Measurements from ENCODE around the gene TNFRSF11A.

The TNFRSF11A gene

GRCh38 chr18:62345909-62346308, 20.8 kb downstream of the TNFRSF11A start:
- no peak for DNase-seq

DNA sequence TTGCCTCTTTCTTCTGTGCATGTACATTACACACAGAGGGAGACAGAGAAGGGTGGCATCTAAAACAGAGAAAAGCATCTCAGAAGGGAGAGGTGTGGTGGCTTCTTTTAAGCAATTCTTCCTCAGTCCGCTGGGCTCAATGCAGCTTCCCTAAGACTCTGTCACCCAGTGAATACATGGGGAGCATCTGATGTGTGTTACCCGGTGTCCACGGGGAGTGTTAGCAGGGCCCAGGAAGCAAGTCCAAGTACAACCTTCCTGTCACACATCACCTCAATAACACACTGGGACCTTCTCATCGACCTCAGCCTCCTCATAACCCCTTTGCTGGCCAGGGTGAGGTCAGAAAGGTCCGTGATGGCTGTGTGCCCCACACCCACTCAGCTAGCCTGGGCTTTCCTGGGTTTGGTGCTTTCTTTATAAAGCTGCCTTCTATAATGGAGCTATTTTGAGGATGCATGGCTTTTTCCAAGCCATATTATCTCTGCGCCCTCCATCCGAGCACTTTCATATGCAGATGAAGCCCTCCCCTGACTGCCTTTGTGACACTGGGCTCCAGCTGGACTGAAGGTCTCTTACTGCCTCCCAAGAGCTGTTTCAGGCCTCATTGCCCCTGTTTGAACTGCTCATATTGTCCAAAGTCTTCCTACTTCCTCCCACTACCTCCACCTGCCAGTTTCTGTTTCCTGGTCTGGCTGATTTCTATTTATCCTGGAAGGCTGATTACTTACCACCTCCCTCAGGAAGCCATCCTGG, 21.4 kb downstream of the TNFRSF11A start:
- DNase-seq = no peak

- DNase-seq = no peak
Observed at GRCh38 chr18:62347089-62347506, 22.0 kb downstream of the TNFRSF11A start.

DNA sequence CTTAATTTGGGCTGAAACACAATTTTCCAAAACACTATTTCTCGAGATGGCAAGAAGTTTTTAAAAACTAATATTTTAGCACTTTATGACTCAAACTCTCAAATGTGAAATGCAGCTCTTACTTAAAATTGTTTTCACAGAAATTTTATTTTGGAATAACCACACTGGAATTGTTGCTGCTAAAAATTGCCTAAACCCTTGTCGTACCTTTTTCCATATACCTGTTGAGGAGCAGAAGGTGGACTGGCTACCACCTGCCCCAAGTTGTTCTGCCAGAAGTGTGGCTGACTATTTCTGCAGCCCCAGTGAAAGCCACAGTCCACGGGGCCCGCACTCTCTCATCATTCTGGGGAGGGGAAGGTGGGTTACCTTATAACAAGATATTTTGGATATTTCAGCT, 23.4 kb downstream of the TNFRSF11A start:
- DNase-seq = no peak

DNA sequence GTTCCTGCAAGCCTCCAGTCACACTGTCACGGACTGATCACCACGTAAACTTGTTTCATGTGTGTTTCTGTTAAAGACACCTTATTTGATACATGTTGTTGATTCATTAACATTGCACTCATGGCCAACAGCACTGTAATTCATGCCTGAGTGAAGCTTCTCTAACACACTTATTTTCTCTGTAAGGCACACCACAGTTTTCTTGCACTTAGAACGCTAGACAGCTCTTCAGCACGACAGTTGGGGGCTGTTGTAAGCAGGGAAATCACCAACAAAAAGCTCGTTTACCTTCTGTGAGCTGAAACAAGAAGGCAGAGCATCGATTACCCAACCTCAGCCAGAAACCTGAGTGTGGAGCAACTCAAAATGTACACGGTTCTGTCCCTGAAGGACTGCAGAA, 28.1 kb downstream of the TNFRSF11A start:
- no peak for DNase-seq

GRCh38 chr18:62354151-62354550, 29.0 kb downstream of the TNFRSF11A start:
- DNase-seq = no peak

DNA sequence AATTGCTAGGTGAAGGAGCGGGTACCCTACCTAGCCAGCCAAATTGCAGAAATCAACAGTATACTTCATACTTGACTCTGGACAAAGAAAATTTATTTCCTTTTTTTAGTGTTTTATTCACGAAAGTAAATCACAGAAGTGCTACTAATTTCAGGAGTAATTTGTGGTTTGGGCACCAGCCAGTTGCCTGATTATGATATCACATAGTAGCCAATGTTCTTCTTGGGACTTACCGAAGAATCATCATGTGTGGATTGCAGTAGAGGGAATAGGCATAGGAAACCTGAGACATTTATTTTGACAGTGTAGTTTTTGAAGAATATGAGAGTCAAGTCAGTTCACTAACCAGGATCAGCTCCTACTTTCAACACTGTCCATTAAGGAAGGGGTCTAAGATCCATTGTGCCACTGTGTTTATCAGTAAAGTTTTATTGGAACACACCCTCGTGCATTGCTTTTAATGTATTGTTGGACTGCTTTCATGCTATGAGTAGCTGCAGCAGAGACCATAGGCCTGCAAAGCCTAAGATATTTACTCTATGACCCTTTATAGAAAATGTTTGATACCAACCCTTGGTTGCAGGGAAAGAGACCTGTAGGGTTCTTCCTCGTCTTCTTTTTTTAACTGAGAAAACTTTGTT, 32.1 kb downstream of the TNFRSF11A start:
- DNase-seq = no peak

GRCh38 chr18:62360805-62361204, 35.7 kb downstream of the TNFRSF11A start:
- no peak for DNase-seq

DNA sequence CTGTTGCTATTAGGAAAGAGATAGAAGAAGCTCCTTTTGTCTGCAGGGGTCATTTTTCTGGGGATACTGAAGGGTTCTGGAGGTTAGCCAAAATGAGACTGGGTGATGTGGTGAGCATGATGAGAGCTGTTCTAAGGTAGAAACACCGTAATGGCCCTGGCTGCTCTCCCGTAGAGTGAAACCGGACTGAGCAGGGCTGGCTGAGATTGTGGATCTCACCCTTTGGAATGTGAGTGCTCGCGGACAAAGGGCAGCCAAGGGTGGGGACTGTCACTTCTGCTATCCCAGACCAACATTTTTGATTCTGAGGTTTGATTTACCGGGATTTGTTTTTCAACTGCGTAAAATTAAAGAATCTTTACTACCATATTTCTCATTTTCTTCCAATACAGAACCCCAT, 36.2 kb downstream of the TNFRSF11A start:
- DNase-seq = no peak

- DNase-seq = no peak
Observed at GRCh38 chr18:62364558-62364957, 39.4 kb downstream of the TNFRSF11A start.

DNA sequence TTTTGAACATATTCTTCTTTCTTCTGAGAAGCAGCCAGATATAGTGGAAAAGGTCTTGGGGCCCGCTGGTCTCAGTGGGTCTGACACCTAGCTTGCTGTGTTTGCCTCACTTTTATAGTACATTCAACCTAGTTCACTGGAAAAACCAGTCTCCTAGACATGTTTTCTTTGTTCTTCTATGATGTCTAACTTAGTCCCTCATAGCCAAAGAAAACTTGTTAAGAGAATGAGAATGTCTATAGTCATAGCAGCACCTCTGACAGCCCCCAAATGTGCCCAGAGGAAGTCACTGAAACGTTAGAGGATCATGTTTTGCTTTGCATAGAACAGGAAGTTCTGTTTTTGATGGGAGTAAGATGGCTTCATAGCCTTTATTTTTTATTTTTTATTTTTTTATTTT, 40.3 kb downstream of the TNFRSF11A start:
- no peak for DNase-seq

GRCh38 chr18:62366992-62367391, 41.9 kb downstream of the TNFRSF11A start:
- DNase-seq = no peak

DNA sequence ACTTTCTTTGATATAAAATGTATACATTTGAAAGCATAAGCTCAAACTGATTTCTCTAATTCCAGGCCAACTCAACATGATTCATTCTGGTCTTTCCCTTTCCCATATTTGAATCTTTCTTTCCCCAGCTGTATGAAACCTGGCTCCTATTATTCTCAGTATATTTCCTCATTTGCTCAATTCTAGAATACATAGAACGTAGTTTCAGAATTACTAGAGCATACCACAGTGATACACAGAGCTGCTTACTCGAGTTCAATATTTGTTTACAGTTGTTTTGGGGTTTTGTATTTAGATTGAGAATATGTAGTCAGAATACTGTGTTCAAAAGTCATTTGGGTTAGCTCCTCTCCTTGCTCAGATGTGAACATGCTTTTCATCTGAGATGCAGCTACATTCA, 43.0 kb downstream of the TNFRSF11A start:
- no peak for DNase-seq

GRCh38 chr18:62369129-62369644, 44.1 kb downstream of the TNFRSF11A start:
- DNase-seq = no peak

DNA sequence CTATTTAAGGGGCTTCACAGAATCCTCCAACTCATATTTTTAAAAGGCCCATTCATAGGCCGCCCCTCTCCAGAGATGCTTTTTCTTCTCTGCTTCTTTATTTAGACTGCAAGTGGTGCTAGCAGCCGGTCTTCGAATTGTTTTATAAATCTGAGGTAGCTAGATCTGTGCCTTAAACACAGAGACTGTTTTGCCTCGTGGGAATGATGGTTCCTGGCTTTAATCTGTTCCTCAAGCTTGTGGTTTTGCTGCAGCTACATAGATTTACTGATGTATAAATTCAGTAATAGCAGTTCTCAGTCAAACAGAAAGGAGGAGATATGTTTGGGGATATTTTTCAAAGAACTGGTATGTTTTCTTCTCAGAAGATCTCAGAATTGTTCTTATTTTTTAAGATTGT, 45.3 kb downstream of the TNFRSF11A start:
- DNase-seq = no peak

GRCh38 chr18:62371436-62371835, 46.3 kb downstream of the TNFRSF11A start:
- no peak for DNase-seq

DNA sequence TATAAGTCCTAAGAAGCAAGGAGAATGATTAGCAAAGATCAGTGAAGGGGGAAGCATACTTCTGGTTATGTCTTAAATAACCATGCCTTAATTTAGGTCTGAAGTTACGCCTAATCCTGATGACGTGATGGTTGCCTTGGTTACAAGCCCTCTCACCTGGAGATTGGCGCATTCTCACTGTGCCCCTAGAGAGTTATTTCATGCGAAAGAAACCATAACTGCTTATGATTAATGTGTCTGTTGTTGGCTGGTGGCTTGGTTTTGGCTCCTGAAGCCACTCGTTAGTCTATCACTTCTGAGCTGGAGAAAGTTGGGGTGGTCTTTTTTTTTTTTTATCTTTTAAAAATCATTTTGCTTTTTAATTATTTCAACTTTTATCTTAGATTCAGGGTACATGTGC, 47.0 kb downstream of the TNFRSF11A start:
- no peak for DNase-seq

GRCh38 chr18:62372882-62373281, 47.8 kb downstream of the TNFRSF11A start:
- no peak for DNase-seq

DNA sequence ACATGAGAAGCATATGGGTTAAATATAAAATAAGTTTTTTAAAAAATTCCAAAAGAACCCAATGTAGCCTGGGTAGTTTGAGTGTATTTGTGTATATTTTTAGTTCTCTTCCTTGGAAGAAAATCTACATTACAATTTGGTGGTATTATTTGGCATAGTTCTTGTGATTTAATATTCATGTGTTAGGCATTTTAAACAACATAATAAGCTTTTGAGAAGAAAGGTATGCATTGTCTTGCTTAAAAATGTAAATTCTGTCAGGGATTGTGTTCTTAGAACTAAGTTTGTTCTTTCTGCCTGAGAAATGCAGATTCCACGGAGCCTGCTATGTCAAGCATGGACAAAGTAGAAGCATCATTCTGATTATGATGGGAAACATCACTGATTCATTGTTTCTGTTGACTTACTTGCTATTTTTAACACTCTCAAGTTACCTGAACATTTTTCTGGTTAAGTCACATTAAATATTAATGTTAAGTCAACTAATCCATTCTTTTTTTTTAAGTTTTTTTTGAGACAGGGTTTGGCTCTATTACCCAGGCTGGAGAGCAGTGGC, 49.4 kb downstream of the TNFRSF11A start:
- no peak for DNase-seq

- no peak for DNase-seq
Observed at GRCh38 chr18:62377131-62377807, 52.2 kb downstream of the TNFRSF11A start.

- no peak for DNase-seq
Observed at GRCh38 chr18:62379051-62379450, 53.9 kb downstream of the TNFRSF11A start.

GRCh38 chr18:62381373-62381772, 56.3 kb downstream of the TNFRSF11A start:
- no peak for DNase-seq

- no peak for DNase-seq
Observed at GRCh38 chr18:62384068-62384467, 59.0 kb downstream of the TNFRSF11A start.

All from stimulated activated naive CD4-positive, alpha-beta T cell treated with Interleukin-2 at 50 U/mL for 16 hours (primary cell).